GM23248 (cell line): ENCODE data around the gene RET. TPM values are rescaled to one million over a fixed set of nuclear protein-coding genes. Genes with fewer than 3 reads are reported as not detected.

Source experiments
- DNase-seq: peaks from one replicate; pipeline ENCODE4 v3.0.0-alpha.2; 2015
- H2AFZ ChIP-seq: fragments of 200-600 bp; sonication (generic); 2 replicates; pipeline ENCODE4 v1.6.1; 2016; ENCODE audit warnings: antibody characterized with exemption
- H3F3A ChIP-seq: fragments of 200-600 bp; sonication (generic); 2 replicates; pipeline ENCODE4 v1.6.1; 2016; ENCODE audit warnings: mild to moderate bottlenecking, antibody characterized with exemption, mixed run types; ENCODE audit not compliant: insufficient read depth
- H3K27ac ChIP-seq: fragments of 200-600 bp; sonication (generic); 2 replicates; pipeline ENCODE4 v1.5.1; 2016; ENCODE audit warnings: mild to moderate bottlenecking
- H3K27me3 ChIP-seq: fragments of 200-600 bp; sonication (generic); replicated peaks from 2 replicates; pipeline ENCODE4 v1.6.1; 2016; ENCODE audit warnings: mild to moderate bottlenecking; ENCODE audit not compliant: insufficient read depth
- H3K36me3 ChIP-seq: fragments of 200-600 bp; sonication (generic); 2 replicates; pipeline ENCODE4 v1.6.1; 2016; ENCODE audit warnings: low read depth, mild to moderate bottlenecking
- H3K4me1 ChIP-seq: fragments of 200-600 bp; sonication (generic); 2 replicates; pipeline ENCODE4 v1.6.1; 2016; ENCODE audit warnings: mild to moderate bottlenecking; ENCODE audit not compliant: insufficient read depth
- H3K4me2 ChIP-seq: fragments of 200-600 bp; sonication (generic); one replicate; pipeline ENCODE4 v1.6.1; 2016; ENCODE audit warnings: mild to moderate bottlenecking; ENCODE audit not compliant: unreplicated experiment
- H3K4me3 ChIP-seq: fragments of 200-600 bp; sonication (generic); 2 replicates; pipeline ENCODE4 v1.5.1; 2016; ENCODE audit warnings: mild to moderate bottlenecking
- H3K79me2 ChIP-seq: fragments of 200-600 bp; sonication (generic); 2 replicates; pipeline ENCODE4 v1.6.1; 2016; ENCODE audit warnings: mild to moderate bottlenecking; ENCODE audit not compliant: insufficient read depth
- H3K9ac ChIP-seq: fragments of 200-600 bp; sonication (generic); 2 replicates; pipeline ENCODE4 v1.6.1; 2016; ENCODE audit warnings: mild to moderate bottlenecking
- H3K9me2 ChIP-seq: fragments of 200-600 bp; sonication (generic); 2 replicates; pipeline ENCODE4 v1.6.1; 2016; ENCODE audit warnings: mixed run types, mild to moderate bottlenecking, moderate library complexity; ENCODE audit not compliant: insufficient read depth
- H3K9me3 ChIP-seq: fragments of 200-600 bp; sonication (generic); one replicate; pipeline ENCODE4 v1.6.1; 2017; ENCODE audit warnings: low read depth
- H4K20me1 ChIP-seq: fragments of 200-600 bp; sonication (generic); 2 replicates; pipeline ENCODE4 v1.6.0; 2016; ENCODE audit not compliant: insufficient read depth
- EZH2 ChIP-seq: fragments of 200-600 bp; sonication (generic); IDR thresholded peaks from 2 replicates; pipeline ENCODE4 v1.6.1; 2018; ENCODE audit warnings: antibody characterized with exemption, mild to moderate bottlenecking; ENCODE audit not compliant: insufficient read depth, poor library complexity, severe bottlenecking
- EZH2phosphoT487 ChIP-seq: fragments of 200-600 bp; sonication (generic); IDR thresholded peaks from 2 replicates; pipeline ENCODE4 v1.6.1; 2018; ENCODE audit warnings: antibody characterized with exemption, moderate library complexity, mild to moderate bottlenecking, low read depth; ENCODE audit not compliant: insufficient read depth
- WGBS, 2 experiments: methylation state at CpG; one replicate each; pipeline ENCODE4 v1.1.6; 2015 to 2017; ENCODE audit warnings: low lambda C conversion rate in 2 of 2, low coverage in 1 of 2; ENCODE audit errors: missing lambda C conversion rate in 2 of 2; 5-methylcytosine and 5-hydroxymethylcytosine counted together
- in situ Hi-C: fragments of 300-500 bp; cut with MboI; formaldehyde crosslinking; loops from 2 replicates; pipeline ENCODE4 v1.15.0; 2020
- polyA plus RNA-seq: library from polyadenylated mRNA; unstranded; fragments of >200 nt; fragmentation: Nextera tagmentation; extraction: Ambion mirVana; gene quantifications from 2 replicates; pipeline ENCODE4 v1.2.1, GENCODE V29; 2016
- total RNA-seq: library from RNA; depleted of rRNA; stranded (reverse); fragments of >200 nt; shearing (Covaris generic); gene quantifications from 2 replicates; pipeline ENCODE4 v1.2.3, GENCODE V29; 2014

The RET gene
- total and polyA plus RNA-seq, 2 experiments from 2014 or later: not detected

DNA sequence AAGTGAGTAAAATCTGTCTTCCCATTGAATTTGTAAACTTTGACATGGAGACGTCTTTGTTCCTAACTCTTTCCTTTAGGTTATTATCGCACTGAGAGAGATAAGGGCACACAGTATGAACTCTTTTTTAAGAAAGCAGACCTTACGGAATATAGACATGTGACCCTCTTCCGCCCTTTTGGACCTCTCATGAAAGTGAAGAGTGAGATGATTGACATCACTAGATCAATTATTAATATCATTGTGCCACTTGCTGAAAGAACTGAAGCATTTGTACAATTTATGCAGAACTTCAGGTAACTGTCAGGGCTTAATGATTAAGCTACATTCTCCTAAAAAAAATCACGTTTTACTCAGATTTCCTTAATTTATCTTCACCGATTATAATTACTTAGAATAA lies 81.8 kb downstream of the RET start:
- DNase-seq: no peak
- no peak overlapping the region for H3K9ac ChIP-seq
- H3K27me3 ChIP-seq: no peaks in the 10 kb centered on the region
- no peaks in the 10 kb centered on the region for H3K9me3 ChIP-seq
- in situ Hi-C loops: no loop called here
- H3K79me2 ChIP-seq: peaks cover 85% of the 10 kb centered on the region
- H3K4me1 ChIP-seq: peaks cover 38% of the 10 kb centered on the region
- no peak overlapping the region for H2AFZ ChIP-seq
- no peak overlapping the region for H3K4me3 ChIP-seq
- H3K36me3 ChIP-seq: peaks cover 4% of the 10 kb centered on the region; the same call in 1 of the 2 replicates
- H3K9me2 ChIP-seq: no peaks in the 10 kb centered on the region
- H4K20me1 ChIP-seq: no peaks in the 10 kb centered on the region; the same call in 1 of the 2 replicates
- H3K27ac ChIP-seq: no peak overlapping the region
- WGBS, 2 experiments: 97 to 98% methylated on average over 6 of the region's 6 CpGs
- peaks cover 38% of the 10 kb centered on the region for H3F3A ChIP-seq
- no peak overlapping the region for H3K4me2 ChIP-seq
- no peak for TF ChIP-seq EZH2
- no peak for TF ChIP-seq EZH2phosphoT487

DNA sequence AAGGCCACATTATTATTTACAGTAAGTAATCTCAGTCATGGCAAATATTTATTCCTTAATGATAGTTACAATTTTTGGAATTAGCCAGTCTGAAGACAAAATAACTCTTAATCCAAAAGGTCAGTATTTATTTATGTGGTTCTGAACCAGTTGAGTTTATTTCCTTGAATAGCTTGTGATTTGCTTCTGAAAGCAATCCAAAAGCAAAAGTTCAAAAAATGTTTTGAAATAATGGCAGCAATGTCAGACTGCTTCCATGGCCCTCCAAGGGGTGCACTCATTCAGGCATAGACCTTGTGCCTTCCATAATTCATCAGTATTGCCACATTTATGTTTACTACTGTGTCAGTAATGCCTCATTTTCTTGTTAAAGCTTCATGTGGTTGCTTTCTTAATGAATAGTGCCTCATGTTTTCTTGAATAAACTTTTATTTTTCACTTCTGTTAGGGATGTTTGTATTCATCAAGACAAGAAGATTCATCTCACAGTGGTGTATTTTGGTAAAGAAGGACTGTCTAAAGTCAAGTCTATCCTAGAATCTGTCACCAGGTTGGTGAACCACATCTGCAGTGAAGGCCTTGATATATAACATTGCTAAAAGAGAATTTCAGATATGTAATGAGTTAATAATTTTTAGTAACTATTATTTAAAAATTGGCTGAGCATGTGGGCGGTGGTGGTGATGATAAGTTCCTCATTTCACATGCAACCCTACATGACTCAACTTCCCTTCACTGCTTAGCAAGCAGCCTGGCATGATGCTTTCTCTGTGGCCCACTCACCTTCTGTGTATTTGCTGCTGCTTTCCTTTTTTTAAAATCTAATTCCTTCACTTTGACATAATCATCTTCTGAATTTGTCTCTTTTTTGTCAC lies 83.4 kb downstream of the RET start:
- Histone ChIP-seq H4K20me1 (no peaks in the 10 kb centered on the region), H2AFZ (no peak overlapping the region), H3K36me3 (peaks cover 4% of the 10 kb centered on the region; the same call in 1 of the 2 replicates), H3K9me3 (no peaks in the 10 kb centered on the region), H3K27ac (peak overlapping the region; percentile 90), H3K9ac (peak overlapping the region; percentile 61), H3K27me3 (no peaks in the 10 kb centered on the region), H3K4me3 (peak overlapping the region; percentile 49), H3K4me1 (peaks cover 34% of the 10 kb centered on the region), H3F3A (peaks cover 38% of the 10 kb centered on the region), H3K79me2 (peaks cover 85% of the 10 kb centered on the region), H3K9me2 (no peaks in the 10 kb centered on the region), H3K4me2 (peak overlapping the region; percentile 76)
- TF ChIP-seq EZH2 (no peak), EZH2phosphoT487 (0 out of 2 replicates have a peak, but pooled peaks have one; percentile 36)
- whole genome bisulfite sequencing, 2 experiments: 0 to 5% methylated on average over 1 of the region's 1 CpG
- in situ Hi-C loops: no loop called here
- DNase-seq: peak; percentile 97

- WGBS, 2 experiments: 66% methylated on average over 2 of the region's 2 CpGs
- Histone ChIP-seq H3K4me1 (peaks cover 34% of the 10 kb centered on the region), H3K27me3 (no peaks in the 10 kb centered on the region), H4K20me1 (no peaks in the 10 kb centered on the region; the same call in 1 of the 2 replicates), H3K9ac (peak overlapping the region; percentile 57), H3K36me3 (peaks cover 4% of the 10 kb centered on the region; the same call in 1 of the 2 replicates), H3K4me2 (peak overlapping the region; percentile 76), H3K27ac (peak overlapping the region; percentile 90), H3K79me2 (peaks cover 85% of the 10 kb centered on the region), H3F3A (peaks cover 38% of the 10 kb centered on the region), H3K9me3 (no peaks in the 10 kb centered on the region), H3K9me2 (no peaks in the 10 kb centered on the region), H2AFZ (no peak overlapping the region), H3K4me3 (peak overlapping the region; percentile 49)
- no peak for DNase-seq
- TF ChIP-seq EZH2 (no peak), EZH2phosphoT487 (no peak)
- in situ Hi-C loops: no loop called here
Observed at GRCh38 chr10:43160921-43161255, 84.0 kb downstream of the RET start.

DNA sequence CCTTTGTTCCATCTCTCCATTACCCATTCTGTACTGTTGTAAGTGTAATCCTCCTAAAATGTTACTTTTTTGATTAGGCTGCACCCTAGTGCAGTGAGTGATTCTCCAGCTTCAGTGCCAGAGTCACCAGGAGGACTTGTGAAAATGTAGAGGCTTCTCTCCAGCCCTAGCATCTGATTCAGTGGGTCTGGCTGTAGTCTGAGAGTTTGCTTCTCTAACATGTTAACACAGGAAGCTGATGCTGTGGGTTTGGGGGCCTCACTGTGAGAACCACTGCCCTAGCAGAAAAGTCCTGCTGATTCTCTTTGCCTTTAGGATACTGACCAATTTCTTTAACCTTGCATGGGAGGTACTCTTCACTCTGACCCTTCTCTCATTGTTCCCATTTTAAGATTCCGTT lies 85.7 kb downstream of the RET start:
- WGBS, 2 experiments: 100% methylated on average over 1 of the region's 1 CpG
- Histone ChIP-seq H3K4me3 (no peak overlapping the region), H3F3A (peaks cover 38% of the 10 kb centered on the region), H3K27me3 (no peaks in the 10 kb centered on the region), H3K9ac (no peak overlapping the region), H3K36me3 (peaks cover 7% of the 10 kb centered on the region), H4K20me1 (no peaks in the 10 kb centered on the region; the same call in 1 of the 2 replicates), H2AFZ (no peak overlapping the region), H3K27ac (no peak overlapping the region), H3K4me2 (no peak overlapping the region), H3K9me2 (no peaks in the 10 kb centered on the region), H3K4me1 (peaks cover 37% of the 10 kb centered on the region), H3K79me2 (peaks cover 75% of the 10 kb centered on the region), H3K9me3 (no peaks in the 10 kb centered on the region)
- TF ChIP-seq EZH2phosphoT487 (no peak), EZH2 (no peak)
- in situ Hi-C loops: no loop called here
- no peak for DNase-seq
